HPDE6-E6E7 (cell line): ENCODE data around the gene BRD7.
A peak's percentile ranks its signal among the peaks of the same experiment; 100 is the strongest.

Source experiments
- DNase-seq: peaks from one replicate; pipeline ENCODE4 v3.0.0; 2011; ENCODE audit warnings: missing footprints; ENCODE audit errors: extremely low spot score

Gene BRD7

DNA sequence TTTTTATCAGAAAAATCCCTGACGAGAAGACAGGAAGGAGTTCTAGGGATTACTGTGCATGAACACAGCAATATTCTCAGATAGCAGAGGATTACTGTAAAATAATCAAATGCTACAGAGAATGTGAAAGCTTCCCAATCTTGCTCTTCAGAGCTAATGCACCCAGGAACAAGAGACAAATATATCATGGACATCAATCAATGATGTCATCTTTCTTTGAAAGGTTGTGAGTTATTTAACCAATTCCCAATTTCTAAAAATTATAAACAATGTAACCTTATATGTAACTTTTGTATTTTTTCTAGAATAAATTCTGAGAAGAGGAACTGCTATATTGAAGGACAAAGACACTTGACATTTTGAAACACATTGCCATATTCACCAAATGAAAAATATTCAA lies 46.5 kb downstream of the BRD7 start:
- no peak for DNase-seq

- no peak for DNase-seq
These were observed 48.5 kb downstream of the BRD7 start for GRCh38 chr16:50320310-50320709.

DNA sequence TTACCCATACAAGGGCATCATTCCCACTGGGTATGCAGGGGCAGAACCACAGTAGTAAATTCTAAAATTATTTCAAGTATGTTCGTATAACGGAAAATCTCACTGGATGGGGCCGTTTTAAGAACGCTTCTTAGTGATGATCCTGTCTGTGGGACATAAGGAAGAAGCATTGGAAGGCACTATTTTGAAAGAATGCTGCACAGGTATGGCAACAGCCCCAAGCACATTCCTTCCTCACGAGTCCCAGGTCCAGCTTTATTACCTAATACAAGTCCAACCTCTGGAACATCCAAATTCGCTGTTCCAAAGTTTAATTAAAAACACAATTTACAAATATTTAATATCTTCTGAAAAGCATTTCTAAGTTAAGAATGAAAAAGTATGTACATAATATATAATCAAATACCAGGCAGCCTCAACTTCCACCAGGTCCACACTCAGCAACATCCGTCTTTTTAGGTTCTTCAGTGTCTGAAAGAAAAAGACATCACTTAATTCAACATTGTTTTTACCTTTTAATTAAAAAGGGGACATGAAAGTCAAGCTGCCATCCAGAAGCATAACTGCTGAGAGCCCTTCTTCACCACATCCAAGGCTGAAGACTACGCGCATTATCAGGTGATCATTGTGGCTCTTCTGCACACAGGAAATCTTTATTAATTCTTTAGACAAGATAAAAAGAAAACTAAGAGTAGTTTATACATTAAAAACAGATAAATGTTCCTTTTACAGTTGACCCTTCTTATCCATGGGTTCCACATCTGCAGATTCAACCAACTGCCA lies 49.8 kb downstream of the BRD7 start:
- DNase-seq: no peak

DNA sequence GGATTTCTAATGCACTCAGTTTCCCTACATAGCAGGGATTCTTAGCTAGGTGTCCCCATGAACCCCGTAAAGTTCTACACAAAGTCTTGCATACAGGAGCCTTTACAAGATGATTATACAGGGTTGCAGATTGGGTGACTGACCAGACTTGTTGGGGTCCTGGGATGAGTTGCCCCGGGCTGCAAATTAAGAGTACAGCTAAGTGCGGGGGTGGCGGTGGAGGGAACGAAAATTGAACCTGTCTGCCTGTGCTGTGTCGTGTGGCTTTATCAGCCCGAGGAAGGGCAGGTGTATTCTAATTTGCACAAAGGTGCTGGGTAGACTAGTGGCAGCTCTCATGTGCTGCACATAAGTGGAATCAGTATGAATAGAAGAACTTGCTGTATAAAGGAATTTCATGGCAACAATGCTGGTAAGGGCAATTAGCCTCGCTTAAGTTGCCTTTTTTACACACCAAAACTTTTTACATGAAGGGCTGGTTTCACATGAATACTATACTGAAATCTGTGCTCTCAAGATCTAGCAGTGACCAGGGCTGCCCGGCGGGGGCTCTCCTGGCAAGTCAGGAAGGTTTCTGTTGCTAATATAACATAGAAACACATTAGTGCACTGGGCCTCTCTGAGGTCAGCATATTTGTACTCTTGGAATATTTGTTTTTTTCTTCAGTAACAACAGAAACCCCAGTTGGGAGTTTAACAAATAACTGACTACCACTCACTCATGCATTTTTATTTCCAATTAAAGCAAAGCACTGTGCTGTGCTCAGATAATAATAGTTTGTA lies 51.7 kb downstream of the BRD7 start:
- DNase-seq: no peak

DNA sequence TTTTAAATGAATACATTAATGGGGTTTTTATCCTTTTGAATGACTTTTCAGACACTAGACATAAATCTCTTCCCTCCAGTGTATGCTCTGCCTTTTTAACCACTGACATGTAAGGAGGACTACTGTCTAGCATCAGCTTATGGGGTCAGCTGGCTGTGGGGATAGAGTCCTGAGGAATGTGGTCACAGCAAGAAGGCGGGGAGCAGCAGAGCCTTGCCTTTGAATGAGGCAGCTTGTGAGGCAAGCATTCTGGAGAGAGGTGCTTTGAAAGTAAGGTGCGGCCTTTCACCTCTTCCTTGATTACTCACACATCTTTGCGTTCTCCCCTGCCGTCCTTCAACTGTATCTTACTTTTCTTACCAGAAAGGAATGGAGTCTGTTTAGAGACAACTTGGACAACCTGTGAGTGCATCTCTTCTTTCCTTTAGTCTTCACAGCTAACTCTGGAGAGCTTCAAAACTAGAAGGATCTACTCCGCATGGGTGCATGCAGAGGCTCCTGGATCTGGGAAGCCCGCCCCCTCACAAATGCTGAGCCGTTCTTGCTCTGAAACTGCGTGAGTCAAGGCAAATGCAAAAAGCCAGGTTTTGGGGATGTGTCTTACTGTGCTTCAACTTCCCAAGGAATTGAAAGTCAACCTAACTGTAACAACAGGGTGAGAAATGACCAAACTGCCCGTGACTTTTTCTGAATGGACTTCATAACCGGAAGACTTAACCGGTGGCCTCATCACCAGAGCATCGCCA lies 52.5 kb downstream of the BRD7 start:
- DNase-seq: no peak

DNA sequence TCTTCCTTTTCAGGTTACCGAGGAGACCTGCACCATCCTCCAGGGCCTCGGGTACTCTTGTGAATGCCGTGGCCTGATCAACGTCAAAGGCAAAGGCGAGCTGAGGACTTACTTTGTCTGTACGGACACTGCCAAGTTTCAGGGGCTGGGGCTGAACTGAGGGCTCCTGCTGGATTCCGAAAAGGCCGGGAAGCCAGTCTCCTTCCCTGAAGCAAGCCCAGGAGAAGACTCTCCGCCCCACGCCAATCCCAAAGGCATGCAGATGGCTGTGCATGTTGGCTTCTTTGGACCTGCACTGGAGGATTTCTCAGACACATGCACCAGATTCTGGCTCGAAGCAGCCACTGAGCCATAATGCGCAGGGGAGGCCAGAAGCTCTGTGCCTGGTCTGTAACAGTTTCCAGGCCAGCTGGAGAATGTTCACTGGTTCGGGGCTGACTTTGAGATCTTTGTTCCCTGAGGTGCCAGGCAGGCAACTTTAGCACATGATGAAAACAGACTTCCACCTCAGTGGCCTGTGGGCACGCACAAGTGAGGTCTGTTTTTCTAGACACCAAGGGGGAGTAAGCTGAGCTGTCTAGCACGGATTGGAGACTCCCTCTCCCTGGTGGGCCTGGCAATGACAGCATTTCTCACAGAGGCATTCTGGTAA lies 53.3 kb downstream of the BRD7 start:
- DNase-seq: no peak

- no peak for DNase-seq
These were observed 54.1 kb downstream of the BRD7 start for GRCh38 chr16:50314665-50315064.

GRCh38 chr16:50313596-50314478 lies 55.0 kb downstream of the BRD7 start:
- no peak for DNase-seq

GRCh38 chr16:50311891-50312501 lies 56.8 kb downstream of the BRD7 start:
- DNase-seq: no peak

- DNase-seq: no peak
These were observed 57.7 kb downstream of the BRD7 start for GRCh38 chr16:50311134-50311528.

- DNase-seq: no peak
These were observed 58.3 kb downstream of the BRD7 start for GRCh38 chr16:50310308-50311133.

GRCh38 chr16:50309527-50310307 lies 59.1 kb downstream of the BRD7 start:
- DNase-seq: peak; percentile 33

- no peak for DNase-seq
These were observed 59.6 kb downstream of the BRD7 start for GRCh38 chr16:50309156-50309526.

- DNase-seq: no peak
These were observed 60.4 kb downstream of the BRD7 start for GRCh38 chr16:50308237-50308965.

GRCh38 chr16:50306287-50306686 lies 62.5 kb downstream of the BRD7 start:
- no peak for DNase-seq

DNA sequence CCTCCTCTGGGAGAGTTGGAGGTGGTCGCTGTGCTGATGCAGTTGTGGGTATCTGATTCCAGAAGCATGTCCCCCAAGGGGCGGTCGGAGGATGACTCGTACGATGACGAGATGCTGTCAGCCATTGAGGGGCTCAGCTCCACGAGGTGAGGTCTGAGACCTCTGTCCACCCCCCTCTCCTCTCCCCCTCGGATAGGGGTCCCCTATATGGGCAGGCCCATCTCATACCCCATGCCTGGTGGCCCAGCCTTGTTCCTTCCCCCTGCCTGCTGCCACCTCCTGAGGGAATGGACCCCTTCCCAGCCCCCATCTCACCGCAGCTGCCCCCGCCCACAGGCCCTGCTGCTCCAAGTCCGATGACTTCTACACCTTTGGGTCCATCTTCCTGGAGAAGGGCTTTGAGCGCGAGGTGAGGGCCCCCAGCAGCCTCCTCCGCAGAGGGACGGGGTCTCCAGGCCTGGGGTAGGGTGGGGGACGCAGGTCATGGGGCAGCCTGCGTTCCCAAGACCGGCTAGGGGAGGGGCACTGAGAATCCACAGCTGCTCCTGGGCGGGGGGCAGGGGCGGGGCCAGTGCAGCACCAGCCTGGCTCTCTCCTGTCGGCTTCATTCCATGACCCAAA lies 63.2 kb downstream of the BRD7 start:
- DNase-seq: no peak
